ENCODE results near the gene ALDOC.

Gene ALDOC

GRCh38 chr17:28551421-28552175 lies 25.1 kb downstream of the ALDOC start:
- DNase-seq = no peak

- no peak for DNase-seq
Observed at GRCh38 chr17:28550858-28551257, 25.8 kb downstream of the ALDOC start.

- DNase-seq = peak; percentile 65
Observed at GRCh38 chr17:28549236-28550132, 27.2 kb downstream of the ALDOC start.

- DNase-seq = no peak
Observed at GRCh38 chr17:28548417-28549130, 28.1 kb downstream of the ALDOC start.

GRCh38 chr17:28547623-28548416 lies 28.9 kb downstream of the ALDOC start:
- DNase-seq = peak; percentile 82

GRCh38 chr17:28547096-28547622 lies 29.5 kb downstream of the ALDOC start:
- no peak for DNase-seq

- DNase-seq = no peak
Observed at GRCh38 chr17:28545787-28546415, 30.8 kb downstream of the ALDOC start.

- DNase-seq = no peak
Observed at GRCh38 chr17:28545141-28545503, 31.6 kb downstream of the ALDOC start.

- DNase-seq = no peak
Observed at GRCh38 chr17:28544402-28545140, 32.1 kb downstream of the ALDOC start.

GRCh38 chr17:28541439-28541838 lies 35.3 kb downstream of the ALDOC start:
- no peak for DNase-seq

GRCh38 chr17:28540231-28540630 lies 36.5 kb downstream of the ALDOC start:
- no peak for DNase-seq

GRCh38 chr17:28538296-28538895 lies 38.3 kb downstream of the ALDOC start:
- no peak for DNase-seq

GRCh38 chr17:28537219-28537610 lies 39.5 kb downstream of the ALDOC start:
- DNase-seq = no peak

GRCh38 chr17:28536532-28537218 lies 40.0 kb downstream of the ALDOC start:
- no peak for DNase-seq

- no peak for DNase-seq
Observed at GRCh38 chr17:28534740-28535375, 41.8 kb downstream of the ALDOC start.

GRCh38 chr17:28533091-28533807 lies 43.4 kb downstream of the ALDOC start:
- no peak for DNase-seq

- DNase-seq = no peak
Observed at GRCh38 chr17:28532050-28532960, 44.4 kb downstream of the ALDOC start.

GRCh38 chr17:28530926-28531325 lies 45.8 kb downstream of the ALDOC start:
- DNase-seq = no peak
